AG09319 (cell line): ENCODE measurements around the gene ABTB1.
"Not testable (repeated sequence)": the region's sequence is repeated elsewhere in the genome, so short reads cannot be mapped to it uniquely, and the experiment has no call there.

Experiments used
- DNase-seq: peaks from one replicate; pipeline ENCODE4 v3.0.0-alpha.2; 2010; ENCODE audit warnings: low read depth; ENCODE audit errors: extremely low read depth
- TF ChIP-seq, protein P1 (sequence below): IDR thresholded peaks from 2 replicates; pipeline ENCODE4 v1.5.1; 2011; ENCODE audit warnings: low read depth, mild to moderate bottlenecking, inconsistent platforms, low read length, moderate library complexity

The ABTB1 gene

DNA sequence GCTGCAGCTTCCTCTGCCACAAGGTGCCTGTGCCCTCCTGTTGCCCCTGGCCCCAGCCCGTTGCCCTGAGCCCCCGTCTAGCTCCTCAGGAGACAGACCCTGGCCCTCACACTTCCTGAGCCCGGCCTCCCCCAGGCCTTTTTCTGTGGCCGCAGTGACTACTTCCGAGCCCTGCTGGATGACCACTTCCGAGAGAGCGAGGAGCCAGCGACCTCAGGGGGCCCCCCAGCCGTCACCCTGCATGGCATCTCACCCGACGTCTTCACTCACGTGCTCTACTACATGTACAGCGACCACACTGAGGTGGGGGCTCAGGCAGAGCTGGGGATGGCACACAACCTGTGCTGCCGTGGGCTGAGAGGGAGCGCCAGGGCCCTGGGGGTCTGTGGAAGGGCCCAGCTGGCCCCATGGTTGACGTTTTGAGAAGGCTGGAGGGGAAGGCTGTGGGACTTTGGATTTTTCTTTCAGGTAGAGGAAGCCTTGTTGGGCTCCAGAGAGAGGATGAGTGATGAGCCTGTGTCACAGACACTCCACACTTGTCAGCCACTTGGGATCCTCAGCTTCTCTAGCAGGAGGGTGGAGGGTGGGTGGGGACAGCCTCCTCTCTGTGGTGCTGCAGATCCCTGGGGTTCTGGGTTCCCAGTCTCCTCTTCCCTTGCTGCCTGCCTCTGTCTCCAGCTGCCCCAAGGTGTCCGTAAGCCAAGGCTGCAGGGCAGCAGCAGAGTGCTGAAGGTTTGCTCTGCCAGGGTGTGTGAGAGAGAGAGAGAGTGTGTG, 5.0 kb downstream of the ABTB1 start:
- DNase-seq = no peak
- TF ChIP-seq, protein P1, sequence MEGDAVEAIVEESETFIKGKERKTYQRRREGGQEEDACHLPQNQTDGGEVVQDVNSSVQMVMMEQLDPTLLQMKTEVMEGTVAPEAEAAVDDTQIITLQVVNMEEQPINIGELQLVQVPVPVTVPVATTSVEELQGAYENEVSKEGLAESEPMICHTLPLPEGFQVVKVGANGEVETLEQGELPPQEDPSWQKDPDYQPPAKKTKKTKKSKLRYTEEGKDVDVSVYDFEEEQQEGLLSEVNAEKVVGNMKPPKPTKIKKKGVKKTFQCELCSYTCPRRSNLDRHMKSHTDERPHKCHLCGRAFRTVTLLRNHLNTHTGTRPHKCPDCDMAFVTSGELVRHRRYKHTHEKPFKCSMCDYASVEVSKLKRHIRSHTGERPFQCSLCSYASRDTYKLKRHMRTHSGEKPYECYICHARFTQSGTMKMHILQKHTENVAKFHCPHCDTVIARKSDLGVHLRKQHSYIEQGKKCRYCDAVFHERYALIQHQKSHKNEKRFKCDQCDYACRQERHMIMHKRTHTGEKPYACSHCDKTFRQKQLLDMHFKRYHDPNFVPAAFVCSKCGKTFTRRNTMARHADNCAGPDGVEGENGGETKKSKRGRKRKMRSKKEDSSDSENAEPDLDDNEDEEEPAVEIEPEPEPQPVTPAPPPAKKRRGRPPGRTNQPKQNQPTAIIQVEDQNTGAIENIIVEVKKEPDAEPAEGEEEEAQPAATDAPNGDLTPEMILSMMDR = no peak

- no peak for DNase-seq
- TF ChIP-seq, protein P1 = no peak
Measured at GRCh38 chr3:127678315-127678599, 5.5 kb downstream of the ABTB1 start.

DNA sequence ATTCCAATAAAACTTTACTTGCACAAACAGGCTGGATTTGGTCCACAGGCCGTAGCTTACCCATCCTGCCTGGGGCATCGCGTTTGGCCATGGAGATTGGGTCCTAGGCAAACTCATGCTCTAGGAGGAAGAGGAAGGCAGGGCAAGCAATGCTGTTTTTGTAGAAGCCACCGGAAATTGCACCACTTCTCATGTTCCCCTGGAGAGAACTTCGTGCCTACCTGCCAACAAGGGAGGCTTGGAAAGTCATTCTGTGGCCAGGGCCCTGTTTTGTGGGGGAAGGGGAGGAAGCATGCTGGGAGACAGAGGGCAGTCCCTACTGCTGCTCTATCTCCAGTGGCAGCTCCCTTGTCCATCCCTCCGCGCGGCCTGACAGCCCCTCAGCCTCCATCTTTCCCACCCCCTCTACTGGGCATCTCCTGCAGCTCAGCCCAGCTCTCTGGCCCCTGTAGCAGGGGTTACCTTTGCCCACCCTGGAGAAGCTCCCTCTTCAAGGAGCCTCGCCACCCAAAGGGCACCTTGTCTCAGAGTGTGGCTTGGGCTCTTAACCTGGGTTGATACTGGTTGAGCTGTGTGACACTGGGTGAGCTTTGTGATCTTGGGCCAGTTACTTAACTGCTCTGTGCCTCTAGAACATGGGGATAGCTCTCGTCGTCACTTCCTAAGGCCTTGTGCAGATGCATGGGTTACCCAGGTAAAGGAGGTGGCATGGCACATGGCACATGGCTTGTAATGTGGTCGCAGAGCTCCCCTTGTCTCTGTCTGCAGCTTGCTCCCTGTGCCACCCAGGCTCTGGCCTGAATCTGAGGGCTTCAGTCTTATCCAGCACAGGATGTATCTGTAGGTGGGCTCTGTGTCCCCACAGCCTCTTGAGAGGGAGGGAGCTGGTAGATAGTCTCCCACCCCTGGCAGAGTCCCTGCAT, 6.1 kb downstream of the ABTB1 start:
- TF ChIP-seq, protein P1 = no peak
- DNase-seq = no peak

DNA sequence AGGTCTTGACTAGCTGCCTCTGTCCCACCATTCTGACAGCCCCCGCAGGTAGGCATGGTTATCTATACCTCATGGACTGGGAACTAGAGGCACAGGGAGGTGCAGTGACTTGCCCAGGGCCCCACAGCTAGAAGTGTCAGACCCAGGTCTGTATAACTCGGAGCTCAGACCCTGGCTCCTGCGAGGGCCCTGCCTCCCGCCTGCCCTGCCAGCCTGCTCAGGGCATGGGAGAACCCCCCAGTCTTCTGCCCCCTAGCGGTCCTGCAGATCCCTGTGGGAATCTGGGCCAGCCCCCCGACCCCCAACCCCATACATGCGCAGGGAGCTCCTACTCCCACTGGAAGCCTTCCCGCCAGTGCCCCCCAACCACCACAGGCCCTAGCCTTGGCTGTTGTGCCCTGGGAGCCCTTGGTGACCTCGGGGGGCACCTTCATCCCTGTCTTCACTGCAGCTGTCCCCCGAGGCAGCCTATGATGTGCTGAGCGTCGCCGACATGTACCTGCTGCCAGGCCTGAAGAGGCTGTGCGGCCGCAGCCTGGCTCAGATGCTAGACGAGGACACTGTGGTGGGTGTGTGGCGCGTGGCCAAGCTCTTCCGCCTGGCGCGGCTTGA, 6.9 kb downstream of the ABTB1 start:
- TF ChIP-seq, protein P1 = peak; percentile 14

GRCh38 chr3:127680146-127680661, 7.5 kb downstream of the ABTB1 start:
- TF ChIP-seq, protein P1 = no peak
- no peak for DNase-seq

More for the DNA sequence above, 6.9 kb downstream of the ABTB1 start:
- DNase-seq = no peak

DNA sequence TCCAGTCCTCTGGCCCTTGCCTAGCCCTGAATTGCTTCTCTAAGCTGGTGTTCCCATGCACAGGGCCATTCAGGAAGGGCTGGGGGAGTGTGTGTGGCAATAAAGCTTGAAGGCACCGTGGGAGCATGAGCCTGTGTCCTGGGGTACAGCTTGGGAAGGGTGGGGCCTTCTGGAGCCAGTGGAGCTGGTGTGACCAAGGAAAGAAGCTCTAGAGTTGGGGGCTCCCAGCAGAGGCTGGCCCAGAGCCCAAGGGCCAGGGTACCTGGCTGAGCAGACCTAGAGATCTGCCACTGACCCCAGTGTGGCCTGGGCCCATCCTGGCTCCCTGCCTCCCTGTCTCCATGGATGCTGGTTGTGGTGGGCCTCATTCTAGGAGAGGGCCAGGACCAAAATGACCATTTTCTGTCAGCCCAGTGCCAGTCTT, 8.1 kb downstream of the ABTB1 start:
- no peak for DNase-seq
- TF ChIP-seq, protein P1 = no peak

DNA sequence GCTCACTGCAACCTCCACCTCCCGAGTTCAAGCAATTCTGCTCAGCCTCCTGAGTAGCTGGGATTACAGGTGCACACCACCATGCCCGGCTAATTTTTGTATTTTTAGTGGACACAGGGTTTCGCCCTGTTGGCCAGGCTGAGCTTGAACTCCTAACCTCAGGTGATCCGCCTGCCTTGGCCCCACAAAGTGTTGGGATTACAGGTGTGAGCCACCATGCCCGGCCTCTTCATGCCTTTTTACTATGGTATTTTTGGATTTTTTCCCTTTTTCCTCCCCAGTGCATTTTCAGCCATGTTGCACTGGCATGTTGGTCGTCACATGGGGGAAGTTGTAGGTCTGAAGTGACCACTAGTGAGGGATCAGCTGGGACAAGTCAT, 9.4 kb downstream of the ABTB1 start:
- DNase-seq = not testable (repeated sequence)
